ENCODE results near the gene CEBPB.
"Not testable (repeated sequence)": the region's sequence is repeated elsewhere in the genome, so short reads cannot be mapped to it uniquely, and the experiment has no call there.

Gene CEBPB

GRCh38 chr20:50193836-50194421 lies 3.3 kb downstream of the CEBPB start:
- DNase-seq = no peak

- DNase-seq = no peak
Observed at GRCh38 chr20:50194422-50194830, 3.8 kb downstream of the CEBPB start.

- no peak for DNase-seq
Observed at GRCh38 chr20:50194831-50195523, 4.3 kb downstream of the CEBPB start.

- DNase-seq = no peak
Observed at GRCh38 chr20:50195524-50196120, 5.0 kb downstream of the CEBPB start.

GRCh38 chr20:50196248-50196647 lies 5.6 kb downstream of the CEBPB start:
- DNase-seq = no peak

- DNase-seq = no peak
Observed at GRCh38 chr20:50196896-50197295, 6.3 kb downstream of the CEBPB start.

GRCh38 chr20:50197463-50198179 lies 7.0 kb downstream of the CEBPB start:
- DNase-seq = no peak

GRCh38 chr20:50198180-50198666 lies 7.6 kb downstream of the CEBPB start:
- DNase-seq = no peak

GRCh38 chr20:50198716-50199115 lies 8.1 kb downstream of the CEBPB start:
- no peak for DNase-seq

GRCh38 chr20:50199703-50200102 lies 9.1 kb downstream of the CEBPB start:
- no peak for DNase-seq

- DNase-seq = no peak
Observed at GRCh38 chr20:50200482-50201104, 10.0 kb downstream of the CEBPB start.

GRCh38 chr20:50201710-50202109 lies 11.1 kb downstream of the CEBPB start:
- DNase-seq = not testable (repeated sequence)

GRCh38 chr20:50202677-50203076 lies 12.0 kb downstream of the CEBPB start:
- DNase-seq = no peak

GRCh38 chr20:50203951-50204937 lies 13.6 kb downstream of the CEBPB start:
- no peak for DNase-seq

- DNase-seq = no peak
Observed at GRCh38 chr20:50207026-50207425, 16.4 kb downstream of the CEBPB start.

- no peak for DNase-seq
Observed at GRCh38 chr20:50208085-50208491, 17.5 kb downstream of the CEBPB start.

GRCh38 chr20:50208815-50209214 lies 18.2 kb downstream of the CEBPB start:
- not testable (repeated sequence) for DNase-seq

GRCh38 chr20:50210066-50210619 lies 19.5 kb downstream of the CEBPB start:
- DNase-seq = no peak

GRCh38 chr20:50211091-50211490 lies 20.5 kb downstream of the CEBPB start:
- no peak for DNase-seq

- DNase-seq = no peak
Observed at GRCh38 chr20:50213531-50214106, 23.0 kb downstream of the CEBPB start.

All from activated CD4-positive, alpha-beta T cell treated with anti-CD3 and anti-CD28 coated beads for 4 hours (primary cell).